ENCODE results near the gene ZFAND3.

The ZFAND3 gene

GRCh38 chr6:38015341-38015740, 195.8 kb downstream of the ZFAND3 start:
- Histone ChIP-seq H3K27me3 (replicated peaks; ENCODE audit: insufficient read depth, low read length) (no peaks in the 10 kb centered on the region), H3K36me3 (replicated peaks; ENCODE audit: insufficient read depth, low read length) (no peaks in the 10 kb centered on the region), H3K79me2 (ENCODE audit: low read length) (no peaks in the 10 kb centered on the region), H3K4me2 (ENCODE audit: low read depth, low read length) (no peak overlapping the region), H4K20me1 (ENCODE audit: insufficient read depth, low read length) (no peaks in the 10 kb centered on the region), H3K4me3 (ENCODE audit: low read length) (no peak overlapping the region), H2AFZ (ENCODE audit: low read length) (no peak overlapping the region), H3K9me2 (replicated peaks; ENCODE audit: insufficient read depth, low read length) (no peaks in the 10 kb centered on the region), H3K9ac (ENCODE audit: low read length) (no peak overlapping the region), H3K9me3 (replicated peaks; ENCODE audit: insufficient read depth, low read length) (no peaks in the 10 kb centered on the region), H3K4me1 (ENCODE audit: low read length) (no peaks in the 10 kb centered on the region), H3K27ac (ENCODE audit: low read length) (no peak overlapping the region), H3F3A (ENCODE audit: insufficient read depth, low read length) (no peaks in the 10 kb centered on the region)
- no peak for TF ChIP-seq EZH2phosphoT487 (IDR thresholded peaks at IDR 0.05; ENCODE audit: low read length)
- no peak for TF ChIP-seq EZH2 (optimal IDR thresholded peaks at IDR 0.05; ENCODE audit: low read depth, low read length)
- no peak for TF ChIP-seq CTCF (IDR thresholded peaks at IDR 0.05; ENCODE audit: low read length)
- DNase-seq, result no peak

GRCh38 chr6:38016824-38017223, 197.3 kb downstream of the ZFAND3 start:
- H3K36me3 ChIP-seq (replicated peaks; ENCODE audit: insufficient read depth, low read length), result no peaks in the 10 kb centered on the region
- no peaks in the 10 kb centered on the region for H3K27me3 ChIP-seq (replicated peaks; ENCODE audit: insufficient read depth, low read length)
- H3K4me2 ChIP-seq (ENCODE audit: low read depth, low read length), result no peak overlapping the region
- no peak overlapping the region for H2AFZ ChIP-seq (ENCODE audit: low read length)
- no peak overlapping the region for H3K27ac ChIP-seq (ENCODE audit: low read length)
- no peak overlapping the region for H3K9ac ChIP-seq (ENCODE audit: low read length)
- H3K4me3 ChIP-seq (ENCODE audit: low read length), result no peak overlapping the region
- no peaks in the 10 kb centered on the region for H3K79me2 ChIP-seq (ENCODE audit: low read length)
- DNase-seq, result no peak
- H3K4me1 ChIP-seq (ENCODE audit: low read length), result no peaks in the 10 kb centered on the region
- H3K9me2 ChIP-seq (replicated peaks; ENCODE audit: insufficient read depth, low read length), result no peaks in the 10 kb centered on the region
- no peak for TF ChIP-seq CTCF (IDR thresholded peaks at IDR 0.05; ENCODE audit: low read length)
- TF ChIP-seq EZH2 (optimal IDR thresholded peaks at IDR 0.05; ENCODE audit: low read depth, low read length), result no peak
- H3K9me3 ChIP-seq (replicated peaks; ENCODE audit: insufficient read depth, low read length), result no peaks in the 10 kb centered on the region
- H4K20me1 ChIP-seq (ENCODE audit: insufficient read depth, low read length), result no peaks in the 10 kb centered on the region
- H3F3A ChIP-seq (ENCODE audit: insufficient read depth, low read length), result no peaks in the 10 kb centered on the region

GRCh38 chr6:38018755-38019165, 199.2 kb downstream of the ZFAND3 start:
- no peaks in the 10 kb centered on the region for H3K4me1 ChIP-seq (ENCODE audit: low read length)
- H3K9ac ChIP-seq (ENCODE audit: low read length), result no peak overlapping the region
- no peak overlapping the region for H2AFZ ChIP-seq (ENCODE audit: low read length)
- H3K4me3 ChIP-seq (ENCODE audit: low read length), result no peak overlapping the region
- H3K9me2 ChIP-seq (replicated peaks; ENCODE audit: insufficient read depth, low read length), result no peaks in the 10 kb centered on the region
- no peak overlapping the region for H3K27ac ChIP-seq (ENCODE audit: low read length)
- no peaks in the 10 kb centered on the region for H3K9me3 ChIP-seq (replicated peaks; ENCODE audit: insufficient read depth, low read length)
- no peaks in the 10 kb centered on the region for H4K20me1 ChIP-seq (ENCODE audit: insufficient read depth, low read length)
- no peaks in the 10 kb centered on the region for H3K27me3 ChIP-seq (replicated peaks; ENCODE audit: insufficient read depth, low read length)
- no peaks in the 10 kb centered on the region for H3K79me2 ChIP-seq (ENCODE audit: low read length)
- no peaks in the 10 kb centered on the region for H3K36me3 ChIP-seq (replicated peaks; ENCODE audit: insufficient read depth, low read length)
- TF ChIP-seq EZH2phosphoT487 (IDR thresholded peaks at IDR 0.05; ENCODE audit: low read length) (no peak), CTCF (IDR thresholded peaks at IDR 0.05; ENCODE audit: low read length) (no peak), EZH2 (optimal IDR thresholded peaks at IDR 0.05; ENCODE audit: low read depth, low read length) (no peak)
- no peak for DNase-seq
- H3F3A ChIP-seq (ENCODE audit: insufficient read depth, low read length), result no peaks in the 10 kb centered on the region
- no peak overlapping the region for H3K4me2 ChIP-seq (ENCODE audit: low read depth, low read length)
